Lower leg skin (tissue), 4 donors: Measurements from ENCODE around the gene ZSWIM7. TPM values are rescaled to one million over a fixed set of nuclear protein-coding genes. Genes with fewer than 3 reads are reported as not detected.
"Not testable (repeated sequence)": the region's sequence is repeated elsewhere in the genome, so short reads cannot be mapped to it uniquely, and the experiment has no call there.

Experiments
- DNase-seq, 2 donors: peaks; one replicate each; pipeline ENCODE4 v3.0.0-alpha.2; 2019; ENCODE audit warnings: low spot score in 2 of 2
- H3K4me3 ChIP-seq: fragments of 200-600 bp; sonication (generic); 2 replicates; pipeline ENCODE4 v1.5.1; 2017; ENCODE audit warnings: mild to moderate bottlenecking, low read depth; ENCODE audit not compliant: poor library complexity, severe bottlenecking
- CTCF ChIP-seq, 3 donors: fragments of 450-650 bp; IDR thresholded peaks; one replicate each; pipeline ENCODE4 v1.5.1; 2016; ENCODE audit warnings: antibody characterized with exemption in 3 of 3, mild to moderate bottlenecking in 3 of 3, moderate library complexity in 2 of 3
- POLR2A ChIP-seq, 2 donors: fragments of 450-650 bp; IDR thresholded peaks; one replicate each; pipeline ENCODE4 v1.6.1; 2016 to 2017; ENCODE audit warnings: antibody characterized with exemption in 2 of 2, mild to moderate bottlenecking in 1 of 2, moderate library complexity in 1 of 2
- WGBS, 2 donors: methylation state at CpG; one replicate each; pipeline ENCODE4 v1.1.5; 2018; 5-methylcytosine and 5-hydroxymethylcytosine counted together
- intact Hi-C: fragments of 100-400 bp; cut with DNase I; formaldehyde crosslinking; loops from one replicate; pipeline ENCODE4 v1.15.0; 2023; ENCODE audit warnings: low total_unique reads
- total RNA-seq, 4 donors: library from RNA; depleted of rRNA; stranded (reverse); fragments of >200 nt; gene quantifications; one replicate each; pipeline ENCODE4 v1.1.0, GENCODE V29; 2016

Gene ZSWIM7
- total RNA-seq, 4 donors from 2014 or later, result 11.1 to 16.5 (median 13.1) TPM

GRCh38 chr17:15944759-15945526 lies 54.6 kb downstream of the ZSWIM7 start, which contains the start of gene ADORA2B:
Gene ADORA2B, plus strand, starts transcription at chr17:15945130. Its CDS starts 119 bp downstream, at chr17:15945249.
- peak within 1 kb of the TSS; percentile 45 for H3K4me3 ChIP-seq
- 0% methylated on average over 1 to 37 of the region's 88 CpGs for WGBS, 2 donors
- TF ChIP-seq CTCF (IDR thresholded peaks at IDR 0.05) (no peak), POLR2A (IDR thresholded peaks at IDR 0.05) (no peak)
- intact Hi-C loops, result no loop called here
- DNase-seq, result peak in 1 of 2 donors; percentile 90

GRCh38 chr17:15943971-15944758 lies 55.3 kb downstream of the ZSWIM7 start:
- TF ChIP-seq POLR2A (IDR thresholded peaks at IDR 0.05) (no peak), CTCF (IDR thresholded peaks at IDR 0.05) (no peak)
- intact Hi-C loops, result no loop called here
- no peak for DNase-seq
- peak overlapping the region; percentile 45 for H3K4me3 ChIP-seq
- WGBS, 2 donors, result 20 to 26% methylated on average over 28 to 38 of the region's 40 CpGs

- intact Hi-C loops, result no loop called here
- TF ChIP-seq POLR2A (IDR thresholded peaks at IDR 0.05), result no peak
- TF ChIP-seq CTCF (IDR thresholded peaks at IDR 0.05), result no peak
- WGBS, 2 donors, result 76 to 78% methylated on average over 7 of the region's 7 CpGs
Observed at GRCh38 chr17:15942207-15942833, 57.2 kb downstream of the ZSWIM7 start.

GRCh38 chr17:15941781-15942180 lies 57.7 kb downstream of the ZSWIM7 start:
- intact Hi-C loops, result no loop called here
- H3K4me3 ChIP-seq, result no peak overlapping the region
- 80 to 89% methylated on average over 7 of the region's 7 CpGs for WGBS, 2 donors
- TF ChIP-seq POLR2A (IDR thresholded peaks at IDR 0.05) (no peak), CTCF (IDR thresholded peaks at IDR 0.05) (no peak)
- DNase-seq, result no peak

More at GRCh38 chr17:15942207-15942833, 57.2 kb downstream of the ZSWIM7 start:
- H3K4me3 ChIP-seq, result no peak overlapping the region
- DNase-seq, result no peak

- H3K4me3 ChIP-seq, intact Hi-C loops, DNase-seq: not testable (repeated sequence)
- WGBS, 2 donors, result 97 to 98% methylated on average over 4 of the region's 4 CpGs
Observed at GRCh38 chr17:15936481-15936880, 63.0 kb downstream of the ZSWIM7 start.

- intact Hi-C loops, result no loop called here
- 95 to 96% methylated on average over 7 of the region's 7 CpGs for WGBS, 2 donors
- H3K4me3 ChIP-seq, result no peak overlapping the region
- TF ChIP-seq CTCF (IDR thresholded peaks at IDR 0.05) (no peak), POLR2A (IDR thresholded peaks at IDR 0.05) (no peak)
- no peak for DNase-seq
Observed at GRCh38 chr17:15935891-15936290, 63.6 kb downstream of the ZSWIM7 start.
